ENCODE data around the gene C19orf85. TPM values are rescaled to one million over a fixed set of nuclear protein-coding genes. Genes with fewer than 3 reads are reported as not detected.
"Not testable (repeated sequence)": the region's sequence is repeated elsewhere in the genome, so short reads cannot be mapped to it uniquely, and the experiment has no call there.

Gene C19orf85
- polyA plus RNA-seq, 3 donors, result not detected

- DNase-seq (ENCODE audit: extremely low read depth in 1 of 11, low read depth in 9 of 11, low spot score in 4 of 11), result no peak
Measured at GRCh38 chr19:55426042-55426441, 38.5 kb downstream of the C19orf85 start.

GRCh38 chr19:55424518-55424917, 40.0 kb downstream of the C19orf85 start:
- no peak for DNase-seq (ENCODE audit: extremely low read depth in 1 of 11, low read depth in 9 of 11, low spot score in 4 of 11)

GRCh38 chr19:55423225-55424005, 41.1 kb downstream of the C19orf85 start:
- no peak for DNase-seq (ENCODE audit: extremely low read depth in 1 of 11, low read depth in 9 of 11, low spot score in 4 of 11)

- not testable (repeated sequence) for DNase-seq (ENCODE audit: extremely low read depth in 1 of 11, low read depth in 9 of 11, low spot score in 4 of 11)
Measured at GRCh38 chr19:55421281-55421680, 43.3 kb downstream of the C19orf85 start.

GRCh38 chr19:55419624-55420236, 44.8 kb downstream of the C19orf85 start:
- no peak for DNase-seq (ENCODE audit: extremely low read depth in 1 of 11, low read depth in 9 of 11, low spot score in 4 of 11)

- DNase-seq (ENCODE audit: extremely low read depth in 1 of 11, low read depth in 9 of 11, low spot score in 4 of 11), result no peak
Measured at GRCh38 chr19:55419103-55419502, 45.4 kb downstream of the C19orf85 start.

GRCh38 chr19:55418185-55418584, 46.4 kb downstream of the C19orf85 start:
- DNase-seq (ENCODE audit: extremely low read depth in 1 of 11, low read depth in 9 of 11, low spot score in 4 of 11), result peak in 10 of 11 donors; percentile 49 to 76 (median 65)

Other genes with a start within 250 kb of the C19orf85 start
- 1 to 10 TPM; 2.6 to 7.1 (median 4.2) TPM for gene TMEM86B, start 236.0 kb downstream of the C19orf85 start, polyA plus RNA-seq (ENCODE audit: insufficient read length in 3 of 3)
- gene PPP6R1, start 205.7 kb downstream of the C19orf85 start, polyA plus RNA-seq (ENCODE audit: insufficient read length in 3 of 3), result 10 to 100 TPM; 39.3 to 52.1 (median 48.9) TPM
- 10 to 100 TPM; 23.2 to 41.2 (median 39.2) TPM for gene HSPBP1, start 184.6 kb downstream of the C19orf85 start, polyA plus RNA-seq (ENCODE audit: insufficient read length in 3 of 3)
- gene BRSK1, start 180.8 kb downstream of the C19orf85 start, polyA plus RNA-seq (ENCODE audit: insufficient read length in 3 of 3), result 10 to 100 TPM; 12.7 to 16.2 (median 14.6) TPM
- gene TMEM150B, start 139.4 kb downstream of the C19orf85 start, polyA plus RNA-seq (ENCODE audit: insufficient read length in 3 of 3), result 1 to 10 TPM in 1 of 3 donors, under 1 TPM in 2; 0.72 to 2.1 (median 0.90) TPM
- 10 to 100 TPM; 16.5 to 34.5 (median 23.4) TPM for gene KMT5C, start 124.9 kb downstream of the C19orf85 start, polyA plus RNA-seq (ENCODE audit: insufficient read length in 3 of 3)
- 1 to 10 TPM in 2 of 3 donors, under 1 TPM in 1; 0.82 to 1.9 (median 1.2) TPM for gene COX6B2, start 110.0 kb downstream of the C19orf85 start, polyA plus RNA-seq (ENCODE audit: insufficient read length in 3 of 3)
- under 1 TPM; 0.12 to 0.24 (median 0.13) TPM for gene GARIN5B, start 101.5 kb downstream of the C19orf85 start, polyA plus RNA-seq (ENCODE audit: insufficient read length in 3 of 3)
- 1 to 10 TPM in 2 of 3 donors, under 1 TPM in 1; 0.84 to 2.8 (median 1.5) TPM for gene IL11, start 94.3 kb downstream of the C19orf85 start, polyA plus RNA-seq (ENCODE audit: insufficient read length in 3 of 3)
- 1 to 10 TPM in 1 of 3 donors, under 1 TPM in 1, not detected in 1; 0.17 to 1.1 TPM for gene TMEM190, start 87.9 kb downstream of the C19orf85 start, polyA plus RNA-seq (ENCODE audit: insufficient read length in 3 of 3)
- 1 to 10 TPM in 1 of 3 donors, under 1 TPM in 2; 0.58 to 1.3 (median 0.78) TPM for gene TMEM238, start 80.5 kb downstream of the C19orf85 start, polyA plus RNA-seq (ENCODE audit: insufficient read length in 3 of 3)
- gene RPL28, start 78.8 kb downstream of the C19orf85 start, polyA plus RNA-seq (ENCODE audit: insufficient read length in 3 of 3), result 1,000 to 10,000 TPM in 2 of 3 donors, 100 to 1,000 TPM in 1; 762 to 1,286 (median 1,213) TPM
- 10 to 100 TPM; 39.8 to 70.7 (median 42.8) TPM for gene UBE2S, start 57.0 kb downstream of the C19orf85 start, polyA plus RNA-seq (ENCODE audit: insufficient read length in 3 of 3)
- gene SHISA7, start 21.5 kb downstream of the C19orf85 start, polyA plus RNA-seq (ENCODE audit: insufficient read length in 3 of 3), result under 1 TPM; 0.09 to 0.30 (median 0.16) TPM
- gene ISOC2, start 3.1 kb downstream of the C19orf85 start, polyA plus RNA-seq (ENCODE audit: insufficient read length in 3 of 3), result 10 to 100 TPM; 28.1 to 47.0 (median 45.4) TPM
- 1 to 10 TPM; 2.1 to 6.6 (median 4.8) TPM for gene ZNF628, start 11.9 kb upstream of the C19orf85 start, polyA plus RNA-seq (ENCODE audit: insufficient read length in 3 of 3)
- 10 to 100 TPM; 43.2 to 55.9 (median 52.6) TPM for gene NAT14, start 20.4 kb upstream of the C19orf85 start, polyA plus RNA-seq (ENCODE audit: insufficient read length in 3 of 3)
- 1 to 10 TPM; 1.5 to 2.5 (median 1.6) TPM for gene SSC5D, start 23.7 kb upstream of the C19orf85 start, polyA plus RNA-seq (ENCODE audit: insufficient read length in 3 of 3)
- 1 to 10 TPM in 2 of 3 donors, under 1 TPM in 1; 0.97 to 1.8 (median 1.4) TPM for gene SBK2, start 72.4 kb upstream of the C19orf85 start, polyA plus RNA-seq (ENCODE audit: insufficient read length in 3 of 3)
- gene SBK3, start 80.8 kb upstream of the C19orf85 start, polyA plus RNA-seq (ENCODE audit: insufficient read length in 3 of 3), result under 1 TPM; 0.12 to 0.28 (median 0.22) TPM
- 10 to 100 TPM; 13.8 to 21.2 (median 19.5) TPM for gene ZNF579, start 116.1 kb upstream of the C19orf85 start, polyA plus RNA-seq (ENCODE audit: insufficient read length in 3 of 3)
- gene FIZ1, start 134.8 kb upstream of the C19orf85 start, polyA plus RNA-seq (ENCODE audit: insufficient read length in 3 of 3), result 10 to 100 TPM; 20.1 to 24.5 (median 23.9) TPM
- 10 to 100 TPM in 2 of 3 donors, 1 to 10 TPM in 1; 6.5 to 11.1 (median 11.0) TPM for gene ZNF524, start 135.5 kb upstream of the C19orf85 start, polyA plus RNA-seq (ENCODE audit: insufficient read length in 3 of 3)
- 10 to 100 TPM in 2 of 3 donors, 1 to 10 TPM in 1; 5.9 to 11.8 (median 11.1) TPM for gene ZNF865, start 140.9 kb upstream of the C19orf85 start, polyA plus RNA-seq (ENCODE audit: insufficient read length in 3 of 3)
- 10 to 100 TPM in 2 of 3 donors, 1 to 10 TPM in 1; 8.7 to 13.6 (median 12.7) TPM for gene ZNF784, start 159.8 kb upstream of the C19orf85 start, polyA plus RNA-seq (ENCODE audit: insufficient read length in 3 of 3)
- gene ZNF580, start 176.3 kb upstream of the C19orf85 start, polyA plus RNA-seq (ENCODE audit: insufficient read length in 3 of 3), result 10 to 100 TPM; 35.1 to 61.9 (median 53.0) TPM
- gene ZNF581, start 178.9 kb upstream of the C19orf85 start, polyA plus RNA-seq (ENCODE audit: insufficient read length in 3 of 3), result 10 to 100 TPM; 22.5 to 30.9 (median 30.2) TPM
- 10 to 100 TPM; 17.5 to 27.4 (median 25.3) TPM for gene CCDC106, start 183.5 kb upstream of the C19orf85 start, polyA plus RNA-seq (ENCODE audit: insufficient read length in 3 of 3)
- 100 to 1,000 TPM; 160 to 218 (median 199) TPM for gene U2AF2, start 190.3 kb upstream of the C19orf85 start, polyA plus RNA-seq (ENCODE audit: insufficient read length in 3 of 3)
- gene EPN1, start 210.5 kb upstream of the C19orf85 start, polyA plus RNA-seq (ENCODE audit: insufficient read length in 3 of 3), result 100 to 1,000 TPM in 2 of 3 donors, 10 to 100 TPM in 1; 80.2 to 152 (median 135) TPM